HT1080 (cell line): Measurements from ENCODE around the gene FAM200C. TPM values are rescaled to one million over a fixed set of nuclear protein-coding genes. Genes with fewer than 3 reads are reported as not detected.

Source experiments
- DNase-seq: peaks from one replicate; pipeline ENCODE4 v3.0.0-alpha.2; 2015; ENCODE audit warnings: low read depth
- total RNA-seq: library from RNA; depleted of rRNA; stranded (reverse); fragments of >200 nt; shearing (Covaris generic); gene quantifications from 2 replicates; pipeline ENCODE4 v1.2.3, GENCODE V29; 2014

FAM200C gene
- total RNA-seq, 1 experiment from 2014 or later, result 5.0 TPM

DNA sequence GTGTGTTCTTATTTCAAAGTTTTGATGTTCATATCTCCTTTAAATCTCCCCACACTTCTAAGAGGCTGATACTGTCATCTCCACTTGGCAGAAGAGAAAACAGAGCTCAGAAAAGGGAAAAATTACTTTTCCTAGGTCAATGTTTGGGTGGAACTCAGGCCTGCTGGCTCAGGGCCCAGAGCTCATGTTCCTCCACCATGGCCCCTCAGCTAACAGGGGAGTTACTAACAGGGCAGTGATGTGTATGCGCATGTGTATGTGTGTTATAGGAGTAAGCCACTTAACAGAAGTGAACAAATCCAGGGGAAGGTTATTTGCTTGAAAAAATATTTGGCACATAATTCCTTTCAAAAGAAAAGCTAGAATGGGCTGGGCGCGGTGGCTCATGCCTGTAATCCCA, 32.0 kb downstream of the FAM200C start:
- DNase-seq, result no peak

DNA sequence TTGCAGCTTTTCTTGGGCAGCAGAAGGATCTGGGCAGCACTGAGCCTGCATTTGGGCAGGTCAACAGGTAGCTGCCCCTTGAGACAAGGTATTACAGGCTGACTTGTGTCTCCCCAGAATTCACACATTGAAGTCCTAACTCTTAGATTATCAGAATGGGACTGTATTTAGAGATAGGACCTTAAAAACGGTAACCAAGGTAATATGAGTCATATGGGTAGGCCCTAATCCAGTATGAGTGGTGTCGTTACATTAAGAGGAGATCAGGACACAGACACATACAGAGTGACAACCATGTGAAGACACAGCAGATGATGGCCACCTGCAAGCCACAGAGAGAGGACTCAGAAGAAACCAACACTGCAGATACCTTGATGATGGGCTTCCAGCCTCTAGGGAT, 32.6 kb downstream of the FAM200C start:
- DNase-seq, result no peak

GRCh38 chr5:160366230-160366629, 33.6 kb downstream of the FAM200C start:
- no peak for DNase-seq

DNA sequence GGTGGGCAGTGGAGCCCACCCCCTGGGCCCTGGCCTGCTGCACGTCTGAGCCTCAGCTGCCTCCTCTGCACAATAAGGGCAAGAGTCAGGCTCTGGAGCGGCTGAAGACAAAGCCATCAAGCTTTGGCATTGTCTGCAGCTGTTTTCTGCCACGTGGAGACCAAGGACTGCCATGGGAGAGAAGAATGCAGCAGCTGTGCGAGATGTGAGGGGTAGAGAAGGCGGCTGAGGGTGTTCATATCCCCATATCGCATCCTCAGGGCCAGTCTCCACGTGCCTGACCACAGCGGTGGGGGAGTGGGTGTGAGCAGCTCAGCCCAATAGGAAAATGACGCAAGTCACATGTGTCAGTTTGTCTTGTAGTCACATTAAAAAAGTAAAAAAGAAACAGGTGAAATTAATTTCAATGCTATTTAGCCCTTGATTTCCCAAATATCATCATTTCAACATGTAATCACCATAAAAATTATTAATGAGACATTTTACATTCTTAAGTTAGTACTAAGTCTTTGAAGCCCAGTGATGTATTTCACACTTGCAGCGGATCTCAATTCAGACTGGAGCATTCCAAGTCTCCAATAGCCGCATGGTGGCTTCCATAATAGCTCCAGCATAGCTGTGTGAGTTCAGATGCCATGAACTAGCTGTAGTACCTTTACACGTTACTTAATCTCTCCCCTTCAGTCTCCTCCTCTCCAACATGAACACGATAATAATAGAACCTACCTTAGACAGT, 36.0 kb downstream of the FAM200C start:
- no peak for DNase-seq

DNA sequence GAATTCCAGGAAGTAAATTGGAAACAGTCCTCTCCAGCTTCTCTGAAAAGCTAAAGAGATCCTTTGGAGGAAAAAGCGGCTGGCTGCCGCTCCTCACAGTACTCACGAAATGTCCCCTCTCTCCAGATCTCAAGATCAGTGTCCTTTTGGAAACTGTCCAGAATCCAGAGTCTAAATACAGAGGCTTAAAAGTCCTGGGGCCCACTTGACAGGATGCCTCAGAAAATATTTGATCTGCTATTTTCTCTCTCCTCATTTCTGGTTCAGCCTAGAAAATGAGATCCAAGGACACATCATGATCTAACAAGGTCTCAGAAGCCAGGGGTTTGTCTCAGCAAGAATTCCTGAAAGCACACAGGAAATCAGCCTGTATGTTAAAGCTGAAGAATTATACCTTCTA, 36.6 kb downstream of the FAM200C start:
- no peak for DNase-seq

DNA sequence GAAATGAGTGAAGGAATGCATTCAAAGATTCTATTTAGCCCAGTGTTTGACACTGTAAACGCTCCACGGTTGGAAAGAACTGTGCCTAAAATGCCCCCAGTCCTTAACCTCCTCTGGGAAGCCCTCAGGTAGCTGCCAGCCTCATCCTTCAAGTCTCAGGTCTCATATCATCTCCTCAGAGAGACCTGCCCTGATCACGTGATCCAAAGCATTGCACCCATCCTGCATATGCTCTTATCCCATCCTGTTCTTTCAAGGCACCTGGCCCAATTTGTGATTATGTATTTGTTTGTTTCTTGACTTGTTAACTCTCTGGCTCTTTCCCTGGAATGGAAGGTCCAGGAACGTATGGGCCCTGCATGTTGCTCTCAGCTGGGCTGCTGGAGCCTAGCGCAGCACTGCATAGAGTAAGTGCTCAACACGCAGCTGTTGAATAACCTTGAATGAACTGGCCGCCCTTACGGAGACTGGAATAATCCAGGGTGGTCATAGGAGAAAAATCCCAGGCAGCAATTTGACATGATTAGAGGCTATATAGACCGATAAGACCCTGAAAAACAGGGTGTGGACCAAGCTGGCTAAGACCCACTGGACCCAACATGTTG, 38.1 kb downstream of the FAM200C start:
- DNase-seq, result no peak

- no peak for DNase-seq
Measured at GRCh38 chr5:160360310-160360709, 39.5 kb downstream of the FAM200C start.

DNA sequence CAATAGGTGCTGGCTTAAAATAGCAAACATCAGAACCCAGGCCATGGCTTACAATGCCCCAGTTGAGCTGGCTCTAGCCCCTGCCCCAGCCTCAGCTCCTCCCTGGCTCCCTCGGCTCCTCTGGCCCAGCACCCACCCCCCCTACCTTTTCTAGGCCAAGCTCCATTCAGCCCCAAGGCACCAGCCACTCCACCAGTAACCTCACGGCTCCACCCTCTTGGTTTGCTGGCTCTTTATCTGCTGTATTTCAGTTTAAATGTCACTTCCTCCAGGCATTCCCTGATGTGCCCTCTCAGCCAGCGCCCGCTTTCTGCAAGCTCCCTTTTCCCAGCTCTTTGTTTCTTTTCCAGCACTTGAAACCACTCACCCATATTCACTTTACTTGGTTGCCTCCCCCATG, 40.0 kb downstream of the FAM200C start:
- no peak for DNase-seq

DNA sequence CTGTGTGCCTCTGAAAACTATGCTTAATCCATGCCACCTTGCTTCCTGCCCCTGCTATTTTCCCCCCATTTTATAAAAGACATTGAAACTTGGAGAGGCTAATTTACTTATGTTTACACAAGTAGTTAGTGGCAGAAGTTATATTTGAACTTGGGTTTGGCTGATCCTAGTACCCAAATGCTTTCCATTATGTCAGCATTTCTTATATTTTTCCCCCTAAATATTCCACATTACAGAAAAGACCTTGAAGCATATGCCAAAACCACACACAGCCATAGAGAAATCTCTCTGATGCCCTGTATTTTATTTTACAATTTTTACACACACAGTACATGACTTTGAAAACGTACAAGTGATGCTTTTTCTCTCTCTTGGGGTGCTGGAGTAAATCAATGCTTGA, 40.6 kb downstream of the FAM200C start:
- no peak for DNase-seq

GRCh38 chr5:160357861-160358411, 41.9 kb downstream of the FAM200C start:
- DNase-seq, result no peak

DNA sequence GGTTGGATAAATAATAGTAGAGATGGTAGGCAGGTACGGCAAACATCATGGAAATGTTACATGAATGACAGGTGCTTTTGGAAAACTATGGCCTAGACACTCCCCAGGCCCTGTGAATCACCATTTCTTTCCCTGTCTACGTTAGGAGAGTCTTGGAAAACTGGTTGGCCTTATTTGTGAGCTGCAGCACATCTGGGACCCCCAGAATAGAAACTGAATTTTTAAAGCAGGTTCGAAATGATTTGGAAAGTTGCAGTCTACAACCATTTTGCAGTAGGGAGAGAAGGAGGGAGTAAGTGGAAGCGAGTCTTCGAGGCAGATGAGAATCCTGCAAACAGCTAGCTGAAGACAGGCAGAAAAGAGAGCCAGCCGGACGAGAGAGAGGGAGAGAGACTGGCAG, 42.5 kb downstream of the FAM200C start:
- no peak for DNase-seq

DNA sequence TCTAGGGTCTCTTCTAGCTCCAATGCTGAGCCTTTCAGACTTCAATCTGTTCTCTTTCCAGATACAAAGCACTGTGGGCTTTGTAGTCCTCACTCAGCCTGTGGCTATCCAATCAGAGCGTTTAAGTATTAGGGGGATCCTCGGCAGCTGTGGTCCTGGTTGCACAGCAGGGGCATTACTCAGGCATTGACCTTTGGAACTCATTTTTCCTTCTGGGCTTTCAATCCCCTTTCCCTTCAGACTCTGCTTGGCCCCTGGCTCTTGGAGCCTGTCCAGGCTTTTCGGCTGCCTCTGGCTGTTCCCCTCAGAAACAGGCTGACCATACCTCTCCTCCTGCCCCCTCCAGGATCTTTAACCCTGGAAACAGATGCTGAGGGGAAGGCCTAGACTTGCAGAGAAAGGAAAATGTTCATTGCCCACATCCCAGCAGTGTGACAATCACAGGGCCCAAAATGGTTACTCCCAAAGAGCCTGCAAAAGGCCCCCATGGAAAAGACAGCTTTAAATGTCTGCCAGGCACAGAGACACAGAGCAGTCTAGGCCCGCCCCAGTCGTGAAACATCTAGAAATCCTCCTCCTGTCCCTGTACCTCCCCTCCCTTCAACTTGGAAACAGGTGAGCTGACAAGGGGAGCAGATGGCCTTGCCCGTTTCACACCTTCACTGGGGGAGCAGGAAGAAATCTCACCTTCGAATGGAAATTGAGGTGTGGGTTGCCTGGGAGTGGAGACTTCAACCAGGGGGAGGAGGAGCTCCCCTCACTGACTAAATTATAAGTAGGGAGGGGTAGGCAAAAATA, 43.1 kb downstream of the FAM200C start:
- DNase-seq, result no peak

DNA sequence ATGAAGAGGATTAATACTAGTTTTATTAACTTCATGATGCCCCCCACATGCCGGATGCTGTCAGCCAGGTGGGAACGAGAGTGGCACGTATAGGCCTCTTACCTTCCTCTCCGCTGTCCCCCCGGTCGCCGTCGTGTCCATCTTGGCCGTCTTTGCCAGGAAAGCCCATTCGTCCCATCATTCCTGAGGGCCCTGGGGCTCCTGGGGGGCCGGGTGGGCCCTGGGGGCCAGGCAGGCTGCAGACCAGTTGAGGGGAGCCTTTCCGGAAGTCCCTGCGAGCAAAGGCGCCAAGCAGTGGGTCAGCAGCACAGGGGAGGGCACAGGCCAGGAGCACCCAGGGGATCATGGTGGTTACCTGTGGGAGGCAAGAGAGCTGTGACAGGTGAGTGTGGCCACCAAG, 45.2 kb downstream of the FAM200C start:
- DNase-seq, result no peak

DNA sequence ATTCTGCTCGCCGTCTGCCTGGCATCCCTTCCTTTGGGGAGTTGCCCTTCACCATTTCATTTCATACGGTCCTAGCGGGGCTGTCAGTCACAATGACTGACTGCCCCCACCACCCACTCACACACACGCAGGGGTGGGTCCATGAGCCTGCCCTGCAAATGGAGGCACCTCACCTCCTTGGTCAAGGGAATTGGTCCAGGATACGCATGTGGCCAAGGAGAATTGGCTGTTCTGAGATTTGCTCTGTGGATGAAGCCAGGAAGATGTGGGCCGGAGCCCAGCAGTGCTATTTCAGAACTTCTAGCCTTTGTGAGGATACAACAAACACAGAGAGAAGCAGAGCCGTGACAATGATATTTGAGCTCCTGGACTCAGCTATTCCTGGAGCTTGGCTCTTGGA, 46.5 kb downstream of the FAM200C start:
- DNase-seq, result no peak

DNA sequence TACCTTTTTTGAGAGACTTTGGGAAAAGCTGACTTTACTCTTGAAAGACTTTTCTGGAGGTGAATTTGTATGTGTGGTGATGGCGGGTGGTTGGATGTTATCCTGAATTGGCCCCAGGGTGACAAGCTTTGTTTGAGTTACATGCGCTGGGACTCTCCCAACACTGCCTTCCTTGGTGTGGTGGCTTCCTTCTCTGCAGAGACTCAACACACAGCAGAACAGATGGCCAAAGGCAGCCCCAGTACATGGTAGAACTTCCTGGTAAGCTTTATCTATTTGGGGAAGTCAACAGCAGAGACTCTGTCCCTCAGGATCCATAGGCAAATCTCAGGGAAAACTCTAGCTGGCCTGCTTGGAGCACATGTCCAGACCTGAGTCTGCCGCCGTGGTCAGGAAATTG, 47.5 kb downstream of the FAM200C start:
- DNase-seq, result no peak

DNA sequence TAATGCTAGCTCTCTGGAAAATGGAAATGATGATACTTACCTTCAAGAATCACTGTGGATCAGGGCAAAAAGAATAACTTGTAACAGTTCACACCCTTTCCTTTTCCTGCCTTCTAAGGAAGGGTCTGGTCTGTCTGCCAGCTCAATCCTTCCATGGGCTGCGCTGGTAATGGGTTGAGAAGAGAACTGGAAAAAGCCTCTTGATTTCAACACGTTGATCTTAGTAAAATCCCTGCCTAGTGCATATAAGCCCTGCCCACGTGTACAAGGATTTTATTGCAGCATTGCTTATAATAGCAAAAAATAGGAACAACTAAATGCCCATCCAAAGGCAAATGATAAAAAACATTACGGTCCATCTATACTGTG, 49.9 kb downstream of the FAM200C start:
- DNase-seq, result no peak

- no peak for DNase-seq
Measured at GRCh38 chr5:160349249-160349934, 50.5 kb downstream of the FAM200C start.

DNA sequence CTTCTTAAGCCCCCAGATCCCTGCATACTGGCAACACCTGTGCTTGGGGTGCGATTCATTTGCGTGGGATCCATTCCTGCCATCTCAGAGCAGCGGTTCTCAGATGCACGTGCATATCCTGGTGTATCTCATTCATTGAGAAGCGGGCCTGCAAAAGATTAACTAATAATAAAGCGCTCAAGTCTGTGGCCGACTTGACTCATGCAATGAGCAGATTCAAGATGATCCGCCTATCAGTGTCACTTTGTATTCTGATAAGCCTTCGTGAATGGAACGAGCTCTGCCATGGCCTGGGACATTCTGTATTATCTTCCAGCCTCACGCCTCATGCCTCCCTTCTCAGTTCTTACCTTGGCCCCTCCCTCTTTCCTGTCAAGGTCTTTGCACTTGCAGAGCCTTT, 51.8 kb downstream of the FAM200C start:
- DNase-seq, result no peak

DNA sequence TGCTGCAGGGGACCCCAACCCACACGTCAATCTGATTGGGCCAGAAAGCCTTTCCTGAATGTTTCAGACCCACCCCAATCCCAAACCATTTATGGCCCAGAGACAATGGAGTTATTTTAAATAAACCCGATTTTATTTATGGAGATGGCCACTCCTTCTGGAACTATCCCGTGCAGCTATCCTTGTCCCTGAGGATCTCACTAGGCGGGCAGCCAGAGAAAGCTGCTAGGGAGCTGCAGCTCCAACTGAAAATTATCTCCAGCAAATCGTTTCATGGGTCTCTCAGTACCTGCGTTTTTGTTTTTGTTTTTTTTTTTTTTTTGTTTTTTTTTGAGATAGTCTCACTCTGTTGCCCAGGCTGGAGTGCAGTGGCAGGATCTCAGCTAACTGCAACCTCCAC, 52.4 kb downstream of the FAM200C start:
- no peak for DNase-seq
